Activated naive CD4-positive, alpha-beta T cell treated with anti-CD3 and anti-CD28 coated beads for 36 hours (primary cell): ENCODE results near the gene TRAF5. TPM values are rescaled to one million over a fixed set of nuclear protein-coding genes. Genes with fewer than 3 reads are reported as not detected.
"Not testable (repeated sequence)": the region's sequence is repeated elsewhere in the genome, so short reads cannot be mapped to it uniquely, and the experiment has no call there.

Experiments used
- CTCF ChIA-PET: fragments of 350-600 bp; sonication (Branson Sonifier 250); formaldehyde crosslinking; loops from one replicate; lab custom pipeline; 2021; ENCODE audit warnings: antibody characterized with exemption; lab: Charles Lee
- DNase-seq: peaks from one replicate; pipeline ENCODE4 v3.0.0-alpha.2; 2020
- H3K27ac Mint-ChIP-seq: one replicate; pipeline ENCODE4 v1.8.0; 2021; ENCODE audit warnings: mild to moderate bottlenecking, mixed read lengths
- H3K27me3 Mint-ChIP-seq: one replicate; pipeline ENCODE4 v1.8.0; 2021; ENCODE audit warnings: low read depth, mixed read lengths
- H3K36me3 Mint-ChIP-seq: one replicate; pipeline ENCODE4 v1.8.0; 2021; ENCODE audit warnings: low read depth, mixed read lengths
- H3K4me1 Mint-ChIP-seq: one replicate; pipeline ENCODE4 v1.8.0; 2021; ENCODE audit warnings: low read depth, mixed read lengths
- H3K4me3 Mint-ChIP-seq: one replicate; pipeline ENCODE4 v1.8.0; 2021; ENCODE audit warnings: mild to moderate bottlenecking, moderate library complexity, mixed read lengths
- H3K9me3 Mint-ChIP-seq: one replicate; pipeline ENCODE4 v1.8.0; 2021; ENCODE audit warnings: mixed read lengths
- intact Hi-C: fragments of 100-400 bp; cut with micrococcal nuclease; formaldehyde crosslinking; loops from one replicate; pipeline ENCODE4 v1.15.1; 2023
- total RNA-seq, 2 experiments: library from RNA; stranded (reverse); gene quantifications; one replicate each; pipeline ENCODE4 v1.2.3, GENCODE V29; 2021

Gene TRAF5
- total RNA-seq, 2 experiments from 2014 or later, result 16.1 to 18.8 TPM

GRCh38 chr1:211352055-211352454, 25.4 kb downstream of the TRAF5 start:
- not testable (repeated sequence) for H3K27me3 Mint-ChIP-seq, DNase-seq, H3K9me3 Mint-ChIP-seq, H3K4me3 Mint-ChIP-seq, H3K27ac Mint-ChIP-seq
- Mint-ChIP-seq H3K4me1 (peaks cover 68% of the 10 kb centered on the region), H3K36me3 (peaks cover 20% of the 10 kb centered on the region)
- CTCF ChIA-PET, result interaction anchor here (0.7 to 1.7 kb wide), 6 partner anchors 9 to 163 kb away, joined by 3 to 5 read pairs (median 4); no protein-coding TSS in a partner anchor
- intact Hi-C loops, result loop anchor here (2.0 kb wide), 2 partner anchors 29 to 31 kb away; no protein-coding TSS in a partner anchor

GRCh38 chr1:211352465-211352864, 25.8 kb downstream of the TRAF5 start:
- Mint-ChIP-seq H3K27me3 (no peaks in the 10 kb centered on the region), H3K9me3 (peaks cover 9% of the 10 kb centered on the region), H3K4me1 (peaks cover 67% of the 10 kb centered on the region), H3K4me3 (no peak overlapping the region), H3K36me3 (peaks cover 18% of the 10 kb centered on the region), H3K27ac (no peak overlapping the region)
- CTCF ChIA-PET, result interaction anchor here (0.7 to 1.5 kb wide), 4 partner anchors 9 to 117 kb away, joined by 3 to 5 read pairs (median 4); no protein-coding TSS in a partner anchor
- intact Hi-C loops, result loop anchor here (2.0 kb wide), 2 partner anchors 30 kb away; no protein-coding TSS in a partner anchor
- no peak for DNase-seq

- H3K9me3 Mint-ChIP-seq, result peaks cover 9% of the 10 kb centered on the region
- peak overlapping the region; percentile 83 for H3K27ac Mint-ChIP-seq
- CTCF ChIA-PET, result interaction anchor here (0.6 to 1.6 kb wide), 2 partner anchors 29 to 69 kb away, joined by 3 to 6 read pairs; no protein-coding TSS in a partner anchor
- H3K36me3 Mint-ChIP-seq, result peaks cover 18% of the 10 kb centered on the region
- intact Hi-C loops, result loop anchor here (2.0 kb wide), 2 partner anchors 30 kb away; no protein-coding TSS in a partner anchor
- H3K27me3 Mint-ChIP-seq, result no peaks in the 10 kb centered on the region
- peak; percentile 70 for DNase-seq
- peaks cover 62% of the 10 kb centered on the region for H3K4me1 Mint-ChIP-seq
- peak overlapping the region; percentile 15 for H3K4me3 Mint-ChIP-seq
Observed at GRCh38 chr1:211352985-211353515, 26.4 kb downstream of the TRAF5 start.

GRCh38 chr1:211353562-211354212, 27.1 kb downstream of the TRAF5 start:
- no peak overlapping the region for H3K27ac Mint-ChIP-seq
- H3K9me3 Mint-ChIP-seq, result peaks cover 9% of the 10 kb centered on the region
- CTCF ChIA-PET, result interaction anchor here (0.6 to 1.6 kb wide), 3 partner anchors 25 to 70 kb away, joined by 3 to 6 read pairs (median 4); no protein-coding TSS in a partner anchor
- peaks cover 62% of the 10 kb centered on the region for H3K4me1 Mint-ChIP-seq
- intact Hi-C loops, result loop anchor here (2.0 kb wide), 2 partner anchors 29 to 31 kb away; no protein-coding TSS in a partner anchor
- H3K36me3 Mint-ChIP-seq, result peaks cover 18% of the 10 kb centered on the region
- DNase-seq, result no peak
- no peak overlapping the region for H3K4me3 Mint-ChIP-seq
- H3K27me3 Mint-ChIP-seq, result no peaks in the 10 kb centered on the region

- H3K4me1 Mint-ChIP-seq, result peaks cover 48% of the 10 kb centered on the region
- H3K36me3 Mint-ChIP-seq, result peaks cover 23% of the 10 kb centered on the region
- no peaks in the 10 kb centered on the region for H3K27me3 Mint-ChIP-seq
- no peak overlapping the region for H3K4me3 Mint-ChIP-seq
- CTCF ChIA-PET, result interaction anchor here (0.8 to 1.5 kb wide), 2 partner anchors 30 to 32 kb away, joined by 3 to 6 read pairs; no protein-coding TSS in a partner anchor
- intact Hi-C loops, result no loop called here
- no peak overlapping the region for H3K27ac Mint-ChIP-seq
- no peak for DNase-seq
- H3K9me3 Mint-ChIP-seq, result peaks cover 9% of the 10 kb centered on the region
Observed at GRCh38 chr1:211355873-211356272, 29.2 kb downstream of the TRAF5 start.

- H3K36me3 Mint-ChIP-seq, result peaks cover 18% of the 10 kb centered on the region
- no peak overlapping the region for H3K27ac Mint-ChIP-seq
- no peak overlapping the region for H3K4me3 Mint-ChIP-seq
- intact Hi-C loops, result no loop called here
- DNase-seq, result no peak
- CTCF ChIA-PET, result interaction anchor here (0.9 to 1.4 kb wide), 2 partner anchors 28 to 33 kb away, joined by 3 to 4 read pairs; no protein-coding TSS in a partner anchor
- H3K4me1 Mint-ChIP-seq, result peaks cover 40% of the 10 kb centered on the region
- no peaks in the 10 kb centered on the region for H3K27me3 Mint-ChIP-seq
- H3K9me3 Mint-ChIP-seq, result peaks cover 3% of the 10 kb centered on the region
Observed at GRCh38 chr1:211356723-211357407, 30.2 kb downstream of the TRAF5 start.

- H3K27me3 Mint-ChIP-seq, result no peaks in the 10 kb centered on the region
- no peaks in the 10 kb centered on the region for H3K9me3 Mint-ChIP-seq
- no peak for DNase-seq
- H3K27ac Mint-ChIP-seq, result no peak overlapping the region
- peaks cover 11% of the 10 kb centered on the region for H3K36me3 Mint-ChIP-seq
- intact Hi-C loops, result no loop called here
- H3K4me3 Mint-ChIP-seq, result no peak overlapping the region
- peaks cover 23% of the 10 kb centered on the region for H3K4me1 Mint-ChIP-seq
- CTCF ChIA-PET, result interaction anchor here (0.6 to 1.2 kb wide), 4 partner anchors 20 to 569 kb away, joined by 3 to 5 read pairs (median 4); no protein-coding TSS in a partner anchor
Observed at GRCh38 chr1:211358685-211359084, 32.1 kb downstream of the TRAF5 start.

- Mint-ChIP-seq H3K4me1 (peaks cover 20% of the 10 kb centered on the region), H3K9me3 (no peaks in the 10 kb centered on the region), H3K27ac (no peak overlapping the region), H3K27me3 (no peaks in the 10 kb centered on the region), H3K4me3 (no peak overlapping the region), H3K36me3 (peaks cover 12% of the 10 kb centered on the region)
- CTCF ChIA-PET, result interaction anchor here (1.7 kb wide), 1 partner anchor 37 kb away, joined by 4 read pairs; no protein-coding TSS in a partner anchor
- DNase-seq, result no peak
- intact Hi-C loops, result no loop called here
Observed at GRCh38 chr1:211359876-211360275, 33.2 kb downstream of the TRAF5 start.

GRCh38 chr1:211361202-211361601, 34.6 kb downstream of the TRAF5 start:
- no peak overlapping the region for H3K27ac Mint-ChIP-seq
- H3K4me1 Mint-ChIP-seq, result peaks cover 11% of the 10 kb centered on the region
- intact Hi-C loops, result no loop called here
- CTCF ChIA-PET, result interaction anchor here (1.7 kb wide), 1 partner anchor 38 kb away, joined by 4 read pairs; no protein-coding TSS in a partner anchor
- H3K4me3 Mint-ChIP-seq, result no peak overlapping the region
- H3K27me3 Mint-ChIP-seq, result no peaks in the 10 kb centered on the region
- H3K9me3 Mint-ChIP-seq, result no peaks in the 10 kb centered on the region
- H3K36me3 Mint-ChIP-seq, result peaks cover 12% of the 10 kb centered on the region
- DNase-seq, result no peak

- peaks cover 7% of the 10 kb centered on the region for H3K36me3 Mint-ChIP-seq
- H3K4me1 Mint-ChIP-seq, result no peaks in the 10 kb centered on the region
- DNase-seq, result no peak
- H3K9me3 Mint-ChIP-seq, result no peaks in the 10 kb centered on the region
- H3K27me3 Mint-ChIP-seq, result no peaks in the 10 kb centered on the region
- H3K27ac Mint-ChIP-seq, result no peak overlapping the region
- CTCF ChIA-PET, result interaction anchor here (1.1 kb wide), 3 partner anchors 22 to 285 kb away, joined by 3 to 4 read pairs (median 3); no protein-coding TSS in a partner anchor
- intact Hi-C loops, result no loop called here
- H3K4me3 Mint-ChIP-seq, result no peak overlapping the region
Observed at GRCh38 chr1:211369640-211370039, 43.0 kb downstream of the TRAF5 start.

- no peak overlapping the region for H3K27ac Mint-ChIP-seq
- CTCF ChIA-PET, result no interaction called here
- H3K27me3 Mint-ChIP-seq, result no peaks in the 10 kb centered on the region
- peaks cover 7% of the 10 kb centered on the region for H3K36me3 Mint-ChIP-seq
- H3K4me3 Mint-ChIP-seq, result no peak overlapping the region
- no peaks in the 10 kb centered on the region for H3K9me3 Mint-ChIP-seq
- no peaks in the 10 kb centered on the region for H3K4me1 Mint-ChIP-seq
- no peak for DNase-seq
- intact Hi-C loops, result no loop called here
Observed at GRCh38 chr1:211370669-211371068, 44.0 kb downstream of the TRAF5 start.
